CD4-positive, alpha-beta T cell treated with Interleukin-17A for 1 hour (primary cell): Measurements from ENCODE around the gene EBI3.
"Not testable (repeated sequence)": the region's sequence is repeated elsewhere in the genome, so short reads cannot be mapped to it uniquely, and the experiment has no call there.

Experiments used
- DNase-seq: peaks from one replicate; pipeline ENCODE4 v3.0.0-alpha.2; 2020

EBI3 gene

DNA sequence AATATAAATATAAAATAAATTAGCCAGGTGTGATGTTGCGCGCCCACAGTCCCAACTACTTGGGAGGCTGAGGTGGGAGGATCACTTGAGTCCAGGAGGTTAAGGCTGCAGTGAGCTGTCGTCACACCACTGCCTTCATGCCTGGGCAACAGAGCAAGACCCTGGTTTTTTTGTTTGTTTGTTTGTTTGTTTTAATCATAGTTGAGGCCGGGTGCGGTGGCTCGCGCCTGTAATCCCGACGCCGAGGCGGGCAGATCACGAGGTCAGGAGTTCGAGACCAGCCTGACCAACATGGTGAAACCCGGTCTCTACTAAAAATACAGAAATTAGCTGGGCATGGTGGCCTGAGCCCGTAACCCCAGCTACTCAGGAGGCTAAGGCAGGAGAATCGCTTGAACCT is 8.2 kb downstream of the EBI3 start:
- DNase-seq, result not testable (repeated sequence)

DNA sequence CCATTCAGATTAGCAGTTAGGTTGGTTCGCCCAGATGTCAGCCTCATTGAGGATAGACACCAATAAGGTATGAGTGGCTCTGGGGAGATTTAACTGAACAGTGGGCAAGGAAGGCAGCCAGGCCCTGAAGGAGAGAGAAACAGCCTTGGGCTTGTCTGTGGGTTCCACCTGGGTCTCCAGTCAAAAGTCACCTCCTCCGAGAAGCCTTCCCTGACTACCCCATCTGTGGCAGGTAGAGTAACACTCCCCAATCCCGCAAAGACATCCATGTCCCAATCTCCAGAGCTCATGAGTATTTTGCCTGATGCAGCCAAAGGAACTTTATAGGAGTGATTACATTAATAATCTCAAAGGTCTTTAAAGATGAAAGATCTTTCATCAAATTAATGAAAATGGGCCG is 9.5 kb downstream of the EBI3 start:
- no peak for DNase-seq

GRCh38 chr19:4241824-4242430 is 12.6 kb downstream of the EBI3 start:
- no peak for DNase-seq

- DNase-seq, result not testable (repeated sequence)
These were observed 16.6 kb downstream of the EBI3 start for GRCh38 chr19:4245938-4246337.

GRCh38 chr19:4246767-4247593 is 17.7 kb downstream of the EBI3 start, which contains the start of gene YJU2:
Gene YJU2 (plus strand): TSS chr19:4247080. CDS start chr19:4247147, 67 bp downstream.
- DNase-seq, result peak; percentile 99

- DNase-seq, result no peak
These were observed 27.2 kb downstream of the EBI3 start for GRCh38 chr19:4256563-4256962.

DNA sequence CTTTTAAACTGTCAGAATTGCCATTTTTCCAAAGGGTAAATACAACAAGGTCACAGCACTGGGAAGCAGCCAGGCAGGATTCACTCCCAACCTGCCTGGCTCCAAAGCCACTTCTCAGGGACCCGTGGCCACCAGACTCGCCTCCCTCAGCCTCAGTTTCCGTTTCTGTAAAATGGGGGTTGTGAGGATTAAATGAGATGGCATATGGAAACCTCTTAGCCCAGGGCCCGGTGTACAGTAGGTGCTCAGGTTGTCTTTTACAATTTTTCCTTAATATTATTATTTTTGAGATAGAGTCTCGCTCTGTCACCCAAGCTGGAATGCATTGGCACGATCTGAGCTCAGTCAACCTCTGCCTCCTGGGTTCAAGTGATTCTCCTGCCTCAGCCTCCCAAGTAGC is 27.7 kb downstream of the EBI3 start:
- DNase-seq, result no peak

- no peak for DNase-seq
These were observed 28.9 kb downstream of the EBI3 start for GRCh38 chr19:4258181-4258580.

DNA sequence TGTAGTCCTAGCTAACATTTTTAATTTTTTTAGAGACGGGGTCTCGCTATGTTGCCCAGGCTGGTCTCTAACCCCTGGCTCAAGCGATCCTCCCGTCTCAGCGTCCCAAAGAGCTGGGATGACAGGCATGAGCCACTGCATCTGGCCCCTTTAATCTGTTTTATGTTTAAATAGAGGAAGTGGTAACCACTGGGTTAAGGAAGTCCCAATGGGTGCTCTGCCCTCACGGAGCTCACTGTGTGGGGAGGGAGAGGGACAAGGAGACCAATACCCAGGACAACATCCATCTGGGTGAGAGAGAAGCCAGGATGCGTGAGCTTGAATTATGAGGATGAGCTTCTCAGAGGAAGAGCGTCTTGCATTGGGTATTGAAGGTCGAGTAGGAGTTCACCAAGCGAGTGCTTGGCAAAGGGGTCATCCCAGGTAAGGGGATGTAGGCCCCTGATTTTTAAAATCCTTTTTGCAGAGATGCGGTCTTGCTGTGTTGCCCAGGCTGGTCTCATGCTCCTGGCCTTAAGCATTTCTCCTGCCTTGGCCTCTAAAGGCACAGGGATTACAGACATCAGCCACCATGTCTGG is 31.4 kb downstream of the EBI3 start:
- no peak for DNase-seq

GRCh38 chr19:4264812-4265211 is 35.5 kb downstream of the EBI3 start:
- peak; percentile 20 for DNase-seq

DNA sequence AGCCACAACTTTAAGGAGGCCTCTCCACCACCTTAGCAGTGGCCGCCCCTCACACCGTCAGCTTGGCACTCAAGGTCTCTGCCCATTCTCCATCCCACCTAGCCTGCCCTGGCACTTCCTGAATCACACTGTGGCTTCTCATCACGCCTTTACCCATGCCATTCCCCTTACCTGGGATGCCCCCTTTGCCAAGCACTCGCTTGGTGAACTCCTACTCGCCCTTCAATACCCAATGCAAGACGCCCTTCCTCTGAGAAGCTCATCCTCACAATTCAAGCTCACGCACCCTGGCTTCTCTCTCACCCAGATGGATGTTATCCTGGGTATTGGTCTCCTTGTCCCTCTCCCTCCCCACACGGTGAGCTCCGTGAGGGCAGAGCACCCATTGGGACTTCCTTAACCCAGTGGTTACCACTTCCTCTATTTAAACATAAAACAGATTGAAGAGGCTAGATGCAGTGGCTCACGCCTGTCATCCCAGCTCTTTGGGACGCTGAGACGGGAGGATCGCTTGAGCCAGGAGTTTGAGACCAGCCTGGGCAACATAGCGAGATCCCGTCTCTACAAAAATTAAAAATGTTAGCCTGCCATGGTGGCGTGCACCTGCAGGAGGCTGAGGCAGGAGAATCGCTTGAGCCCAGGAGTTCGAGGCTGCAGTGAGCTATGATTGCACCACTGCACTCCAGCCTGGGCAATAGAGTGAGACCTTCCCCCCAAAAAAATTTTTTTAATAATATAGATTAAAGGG is 37.1 kb downstream of the EBI3 start:
- no peak for DNase-seq

DNA sequence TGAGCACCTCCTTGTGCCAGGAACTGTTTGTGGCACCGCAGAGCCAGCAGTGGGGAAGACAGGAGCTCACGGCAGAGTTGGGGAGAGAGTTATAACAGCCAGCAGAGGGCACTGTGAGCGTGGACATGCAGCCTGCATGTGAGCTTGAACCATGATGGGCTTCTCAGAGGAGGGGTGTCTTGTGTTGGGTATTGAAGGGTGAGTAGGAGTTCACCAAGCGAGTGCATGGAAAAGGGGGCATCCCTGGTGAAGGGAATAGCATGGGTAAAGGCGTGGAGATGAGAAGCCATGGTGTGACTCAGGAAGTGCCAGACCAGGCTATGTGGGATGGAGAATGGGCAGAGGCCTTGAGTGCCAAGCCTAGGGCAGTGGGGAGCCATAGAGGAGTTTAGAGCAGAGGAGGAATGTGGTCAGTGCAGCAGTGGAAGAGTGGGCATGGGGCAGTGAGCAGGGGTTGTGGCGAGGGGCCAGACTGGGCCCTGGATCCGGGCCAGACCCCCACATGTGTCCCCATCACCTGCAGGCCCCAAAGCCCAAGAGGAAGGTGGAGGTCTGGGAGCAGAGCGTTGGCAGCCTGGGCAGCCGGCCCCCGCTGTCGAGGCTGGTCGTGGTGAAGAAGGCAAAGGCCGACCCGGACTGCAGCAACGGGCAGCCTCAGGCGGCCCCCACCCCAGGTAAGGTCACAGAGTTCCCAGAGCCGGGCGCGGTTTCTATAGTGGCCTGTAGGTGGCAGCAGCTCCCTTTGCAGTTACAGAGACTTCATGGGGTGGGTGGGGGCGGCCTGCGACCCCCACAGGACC is 38.0 kb downstream of the EBI3 start:
- peak; percentile 55 for DNase-seq

- no peak for DNase-seq
These were observed 38.8 kb downstream of the EBI3 start for GRCh38 chr19:4267901-4268815.

- no peak for DNase-seq
These were observed 39.6 kb downstream of the EBI3 start for GRCh38 chr19:4268816-4269430.

DNA sequence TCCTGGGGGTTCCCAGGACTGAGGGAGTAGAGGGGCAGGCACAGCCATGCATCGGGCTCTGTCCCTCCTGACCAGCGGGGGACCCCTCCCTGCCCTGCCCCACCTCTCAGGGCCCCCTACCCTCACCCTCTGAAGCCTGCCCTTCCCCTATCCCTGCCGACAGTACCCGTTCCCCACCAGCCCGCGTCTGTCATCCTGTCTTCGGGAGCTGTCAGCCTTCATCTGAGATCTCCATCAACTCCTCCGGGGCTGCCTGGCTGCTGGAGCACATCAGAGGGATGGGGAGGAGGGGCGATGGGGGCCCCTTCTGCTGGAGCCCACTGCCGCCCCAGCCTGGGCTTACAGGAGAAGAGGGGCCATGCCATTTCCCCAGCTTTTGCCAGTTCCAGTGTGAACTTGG is 43.6 kb downstream of the EBI3 start:
- DNase-seq, result no peak

DNA sequence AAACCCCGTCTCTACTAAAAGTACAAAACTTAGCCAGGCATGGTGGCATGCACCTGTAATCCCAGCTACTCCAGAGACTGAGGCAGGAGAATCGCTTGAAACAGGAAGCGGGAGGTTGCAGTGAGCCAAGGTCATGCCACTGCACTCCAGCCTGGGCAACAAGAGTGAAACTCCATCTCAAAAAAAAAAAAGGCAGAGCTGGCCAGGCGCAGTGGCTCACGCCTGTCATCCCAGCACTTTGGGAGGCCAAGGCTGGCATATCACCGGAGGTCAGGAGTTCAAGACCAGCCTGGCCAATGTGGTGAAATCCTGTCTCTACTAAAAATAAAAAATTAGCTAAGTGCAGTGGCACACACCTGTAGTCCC is 45.0 kb downstream of the EBI3 start:
- DNase-seq, result not testable (repeated sequence)

DNA sequence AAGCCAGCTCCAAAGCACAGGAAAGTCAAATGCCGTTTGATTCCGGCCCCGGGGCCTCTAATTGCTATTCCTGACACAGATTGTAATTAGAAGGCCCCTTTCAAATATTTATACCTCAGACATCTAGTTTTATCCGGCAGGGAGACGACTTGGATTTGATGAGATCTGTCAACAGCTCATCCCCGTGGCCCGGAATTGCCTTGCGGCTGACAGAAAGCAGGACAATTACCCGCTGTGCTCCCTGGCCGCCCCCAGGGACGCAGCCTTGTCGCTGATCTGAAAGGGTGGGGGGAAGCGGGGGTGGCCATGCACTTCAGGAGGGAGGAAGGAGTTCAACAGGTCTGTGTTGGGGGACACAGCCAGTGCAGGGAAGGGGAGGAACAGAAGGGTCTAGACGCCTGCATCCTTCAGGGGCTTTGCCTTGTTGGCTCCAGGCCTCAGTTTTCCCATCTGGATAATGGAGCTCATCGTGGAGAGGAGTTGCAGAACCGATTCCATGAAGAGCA is 47.9 kb downstream of the EBI3 start:
- DNase-seq, result no peak

- DNase-seq, result no peak
These were observed 48.7 kb downstream of the EBI3 start for GRCh38 chr19:4278010-4278409.

DNA sequence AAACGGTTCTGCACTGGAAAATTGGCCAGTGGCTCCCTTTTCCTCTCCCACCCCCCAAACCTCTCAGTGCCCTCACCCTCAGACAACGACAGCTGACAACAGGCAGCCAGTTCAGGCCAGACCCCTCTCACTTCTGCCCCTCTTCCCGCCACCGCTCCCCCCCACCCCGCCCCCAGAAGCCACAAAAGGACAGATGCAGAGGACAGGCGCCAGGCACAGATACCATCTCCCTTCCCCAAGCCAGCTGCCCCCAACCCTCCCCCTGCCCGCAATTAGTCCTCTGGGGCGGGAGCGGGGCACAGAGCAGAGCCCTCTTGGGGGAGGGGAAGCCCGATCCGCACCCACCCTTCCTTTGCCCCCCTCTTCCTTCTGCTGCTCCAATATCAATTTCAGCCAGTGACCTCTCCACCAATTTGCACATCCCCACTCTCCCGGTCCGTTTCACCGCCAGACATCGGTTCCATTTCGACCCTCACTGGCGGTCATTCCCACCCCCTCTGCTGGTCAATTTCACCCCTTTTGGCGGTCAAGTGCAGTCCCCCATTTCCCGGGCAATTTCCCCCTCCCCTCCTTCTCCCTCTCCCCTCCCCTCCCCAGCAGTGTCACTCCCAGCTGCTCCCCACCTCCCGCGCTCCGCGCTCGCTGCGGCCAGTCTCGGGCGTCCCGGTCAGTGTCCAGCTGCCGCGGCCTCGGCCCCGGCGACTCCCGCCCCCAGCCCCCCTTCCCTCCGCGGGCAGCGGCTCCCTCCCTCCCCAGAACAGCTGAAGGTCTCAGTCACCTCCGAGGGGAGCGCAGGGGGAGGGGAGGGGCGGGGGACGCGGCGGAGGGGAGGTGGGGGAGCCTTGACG is 49.3 kb downstream of the EBI3 start, which contains the start of gene SHD:
SHD (plus strand) TSS at position 848 of the 848 bp plus-strand sequence. CDS start 798 bp downstream, outside the sequence.
- no peak for DNase-seq

GRCh38 chr19:4279267-4279529 is 49.9 kb downstream of the EBI3 start:
- no peak for DNase-seq
